ENCODE measurements around the gene HEXIM1.
"Not testable (repeated sequence)": the region's sequence is repeated elsewhere in the genome, so short reads cannot be mapped to it uniquely, and the experiment has no call there.

Gene HEXIM1

GRCh38 chr17:45114117-45114932, 34.0 kb upstream of the HEXIM1 start:
- no peak for DNase-seq

DNA sequence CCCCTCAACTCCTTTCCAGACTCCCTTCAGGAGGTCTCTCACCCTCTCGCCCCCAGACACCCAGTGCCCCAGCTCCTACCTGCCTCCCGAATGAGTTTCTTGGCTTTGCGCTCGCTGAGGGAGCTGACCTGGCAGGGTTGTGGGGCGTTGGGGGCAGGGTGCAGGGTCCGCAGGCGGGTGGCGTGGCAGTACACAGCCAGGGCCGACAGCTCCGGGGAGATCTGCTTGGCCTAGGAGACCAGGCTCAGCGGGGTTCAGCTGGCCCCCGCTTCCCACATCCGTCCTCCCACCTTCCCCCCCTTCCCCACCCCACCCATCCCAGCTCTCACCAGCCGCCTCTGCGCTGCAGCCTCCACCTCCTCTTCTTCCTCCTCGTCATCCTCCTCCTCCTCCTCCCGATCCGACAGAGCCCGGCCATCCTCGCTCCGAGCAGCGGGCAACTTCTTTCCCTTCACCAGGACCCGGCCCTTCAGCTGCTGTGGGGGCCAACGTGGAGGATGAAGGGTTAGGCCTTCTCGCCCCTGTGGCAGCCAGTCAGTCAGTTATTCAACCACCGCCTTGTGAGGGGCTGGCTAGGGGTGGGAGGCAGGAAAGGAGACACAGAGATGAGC, 33.2 kb upstream of the HEXIM1 start:
- DNase-seq: no peak

DNA sequence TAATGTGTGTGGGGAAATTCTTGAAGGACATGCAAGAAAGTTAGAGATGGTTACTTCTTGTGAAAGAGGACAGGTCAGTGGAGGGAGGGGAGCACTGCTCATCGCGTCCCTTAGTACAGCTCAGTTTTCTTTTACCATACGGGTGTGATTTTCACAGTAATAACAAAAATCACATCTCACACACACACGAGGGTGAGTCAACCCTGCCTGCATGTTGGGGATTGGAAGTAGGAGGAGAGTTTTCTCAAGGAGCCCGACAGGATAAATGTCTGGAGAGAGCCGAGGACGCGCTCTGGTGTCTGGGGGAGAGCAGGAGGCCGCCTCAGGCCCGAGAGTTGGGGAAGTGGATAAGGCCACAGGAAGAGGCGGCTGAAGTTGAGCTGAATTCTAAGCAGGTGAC, 32.4 kb upstream of the HEXIM1 start:
- no peak for DNase-seq

DNA sequence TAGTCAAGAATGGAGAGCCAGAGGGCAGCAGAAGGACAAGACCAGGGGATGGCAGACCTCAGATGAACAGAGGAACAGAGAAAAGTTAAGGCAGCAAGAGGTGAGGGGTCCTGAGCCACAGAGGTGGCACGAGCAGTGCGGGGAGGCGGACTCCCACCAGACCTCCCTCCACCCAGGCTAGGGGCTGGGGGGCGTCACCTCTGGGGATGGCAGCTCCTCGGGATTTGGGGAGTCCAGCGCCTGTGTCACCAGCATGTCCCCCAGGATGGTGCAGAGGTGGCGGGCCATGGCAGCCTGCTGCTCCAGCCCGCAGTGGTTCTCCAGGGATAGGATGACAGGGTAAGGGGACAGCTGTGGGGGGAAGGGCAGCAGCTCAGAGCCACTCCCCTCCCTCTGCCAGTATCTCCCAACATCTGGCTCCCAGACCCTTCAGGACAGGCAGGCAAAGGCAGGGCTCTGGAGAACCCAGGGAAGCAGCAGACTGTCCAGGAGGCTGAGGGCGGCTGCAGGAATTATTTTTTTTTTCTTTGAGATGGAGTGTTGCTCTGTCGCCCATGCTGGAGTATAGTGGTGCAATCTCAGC, 31.8 kb upstream of the HEXIM1 start:
- DNase-seq: no peak

DNA sequence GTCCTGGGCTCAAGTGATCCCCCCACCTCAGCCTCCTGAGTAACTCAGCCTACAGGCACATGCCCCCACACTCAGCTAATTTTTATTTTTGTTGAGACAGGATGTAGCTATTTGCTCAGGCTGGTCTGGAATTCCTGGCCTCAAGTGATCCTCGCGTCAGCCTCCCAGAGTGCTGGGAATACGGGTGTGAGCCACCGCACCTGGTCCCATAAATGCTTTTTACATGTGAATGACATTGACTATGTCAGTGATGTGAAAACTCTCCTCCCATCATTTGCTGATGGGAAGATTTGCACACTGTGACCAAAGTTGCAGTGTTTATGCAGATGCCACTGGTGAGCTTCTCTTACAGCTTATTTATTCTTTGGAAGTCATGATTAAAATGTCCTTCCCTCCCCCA, 30.9 kb upstream of the HEXIM1 start:
- DNase-seq: no peak

DNA sequence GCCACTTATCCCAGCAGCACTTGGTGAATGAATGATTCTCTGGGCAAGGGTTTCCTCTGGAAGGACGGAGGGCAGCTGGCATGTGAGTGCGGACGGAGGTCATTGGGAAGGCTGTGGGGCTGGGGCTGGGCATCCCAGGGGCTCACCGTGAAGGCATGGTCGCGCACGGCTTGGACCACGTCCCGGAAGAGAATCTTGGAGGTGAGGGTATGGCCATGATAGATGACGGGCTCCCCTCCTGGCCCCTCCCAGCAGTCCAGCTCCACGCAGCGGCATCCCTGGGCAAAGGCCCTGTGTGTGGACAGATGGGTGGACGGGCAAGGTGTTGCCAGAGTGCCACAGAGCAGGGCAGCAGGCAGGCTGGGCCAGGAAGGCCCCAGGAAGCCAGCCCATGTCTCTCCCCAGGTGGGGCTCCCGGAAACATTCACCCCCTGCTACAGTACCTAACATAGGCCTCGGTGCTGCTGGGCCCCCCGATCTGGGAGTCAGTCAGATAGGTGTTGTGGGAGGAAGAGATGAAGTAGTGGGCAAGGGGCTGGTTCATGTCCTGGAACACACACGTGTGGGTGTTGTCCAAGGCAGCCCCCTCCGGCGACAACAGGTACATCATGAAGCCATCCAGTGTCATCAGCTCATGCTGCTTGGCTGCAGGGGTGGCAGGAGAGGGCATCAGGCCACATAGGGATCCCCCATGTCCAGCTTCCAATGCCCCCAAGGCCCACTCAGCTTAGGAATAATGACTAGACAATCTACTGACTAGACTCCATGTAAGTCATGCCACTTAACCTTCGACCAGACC, 30.2 kb upstream of the HEXIM1 start:
- no peak for DNase-seq

DNA sequence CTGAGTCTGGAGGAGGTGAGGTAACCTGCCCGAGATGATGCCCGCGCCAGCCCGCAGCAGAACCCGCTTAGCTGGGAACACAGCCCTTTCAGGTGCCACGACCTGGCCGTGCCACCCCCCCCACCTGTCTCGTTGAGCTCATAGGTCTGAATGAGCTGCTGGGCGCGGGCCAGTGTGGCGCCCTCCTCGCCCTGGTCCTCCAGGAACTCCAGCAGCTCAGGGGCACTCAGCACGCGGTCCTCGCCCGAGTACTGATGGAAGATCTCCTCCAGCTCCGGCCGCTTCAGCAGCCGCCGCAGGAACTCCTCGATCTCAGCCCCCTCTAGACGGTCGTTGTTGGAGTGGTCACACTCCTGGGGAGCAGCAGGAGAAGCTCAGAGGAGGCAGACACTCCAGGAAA, 29.6 kb upstream of the HEXIM1 start:
- DNase-seq: no peak

GRCh38 chr17:45119964-45120363, 28.3 kb upstream of the HEXIM1 start:
- DNase-seq: no peak

DNA sequence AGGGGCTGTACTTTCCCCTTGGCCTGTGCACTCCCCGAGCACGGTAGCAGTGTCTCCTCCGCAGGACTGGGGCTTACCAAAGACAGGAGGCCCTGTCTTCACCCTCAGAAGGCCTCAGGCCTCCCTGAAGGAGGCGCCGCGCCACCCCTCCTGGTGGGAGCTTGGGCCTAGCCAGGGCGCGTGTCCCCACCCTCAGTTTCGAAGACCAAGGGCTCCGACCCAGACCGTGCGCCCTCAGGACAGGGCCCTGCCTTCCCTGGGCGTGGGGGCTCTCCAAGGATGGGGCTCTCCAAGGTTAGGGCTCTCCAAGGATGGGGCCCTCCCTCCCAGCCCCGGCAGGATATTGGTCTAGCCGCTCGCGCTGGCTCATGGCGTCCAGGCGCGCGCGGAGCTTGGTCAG, 27.7 kb upstream of the HEXIM1 start:
- DNase-seq: no peak

DNA sequence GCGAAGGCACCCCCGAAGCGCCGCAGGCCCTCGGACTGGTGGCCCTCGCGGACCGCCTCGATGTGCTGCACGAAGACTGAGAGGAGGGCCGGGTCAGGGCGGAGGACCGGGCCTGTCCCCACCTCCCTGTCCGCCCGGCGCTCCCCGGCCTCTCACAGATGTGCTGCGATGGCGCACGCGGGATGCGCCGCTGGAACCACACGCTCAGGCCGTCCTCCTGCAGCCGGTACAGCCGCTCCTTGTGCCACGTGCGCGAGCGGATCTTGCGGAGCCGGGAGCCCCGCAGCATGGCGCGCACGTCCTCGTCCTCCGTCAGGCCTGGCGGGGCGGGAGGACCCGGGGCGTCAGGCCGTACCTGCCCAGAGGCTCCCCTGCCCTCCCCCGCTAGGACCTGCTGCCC, 27.2 kb upstream of the HEXIM1 start:
- DNase-seq: no peak

DNA sequence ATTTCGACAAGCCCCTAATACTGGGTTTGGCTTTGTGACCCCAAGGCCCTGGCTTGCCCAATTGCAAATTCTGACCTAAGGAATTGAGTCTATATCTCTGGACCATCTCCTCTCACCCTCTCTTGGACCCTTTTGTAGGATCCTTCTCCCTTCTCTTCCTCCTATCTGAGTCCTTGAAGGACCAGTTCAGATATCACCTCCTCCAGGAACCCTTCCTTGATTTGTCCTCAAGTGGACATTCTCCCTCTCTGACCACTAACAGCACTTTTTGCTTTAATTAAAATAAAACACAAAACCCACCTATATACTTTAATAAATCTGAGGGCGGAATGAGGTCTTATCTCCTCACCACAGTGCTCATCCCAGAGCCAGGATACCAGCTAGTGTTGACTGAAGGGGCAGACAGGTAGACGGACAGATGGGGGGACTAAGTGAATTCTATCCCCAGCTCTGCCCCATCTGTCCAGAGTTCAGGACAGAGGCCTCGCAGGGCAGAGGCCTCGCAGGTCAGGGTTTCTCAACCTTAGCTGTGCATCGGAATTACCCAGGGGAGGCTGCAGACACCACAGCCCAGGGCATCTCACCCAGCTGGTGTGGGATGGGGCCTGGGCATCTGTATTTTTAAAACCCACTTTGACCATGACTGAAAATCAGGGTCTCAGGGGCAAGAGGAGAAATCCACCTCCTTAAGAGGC, 25.1 kb upstream of the HEXIM1 start:
- DNase-seq: no peak

DNA sequence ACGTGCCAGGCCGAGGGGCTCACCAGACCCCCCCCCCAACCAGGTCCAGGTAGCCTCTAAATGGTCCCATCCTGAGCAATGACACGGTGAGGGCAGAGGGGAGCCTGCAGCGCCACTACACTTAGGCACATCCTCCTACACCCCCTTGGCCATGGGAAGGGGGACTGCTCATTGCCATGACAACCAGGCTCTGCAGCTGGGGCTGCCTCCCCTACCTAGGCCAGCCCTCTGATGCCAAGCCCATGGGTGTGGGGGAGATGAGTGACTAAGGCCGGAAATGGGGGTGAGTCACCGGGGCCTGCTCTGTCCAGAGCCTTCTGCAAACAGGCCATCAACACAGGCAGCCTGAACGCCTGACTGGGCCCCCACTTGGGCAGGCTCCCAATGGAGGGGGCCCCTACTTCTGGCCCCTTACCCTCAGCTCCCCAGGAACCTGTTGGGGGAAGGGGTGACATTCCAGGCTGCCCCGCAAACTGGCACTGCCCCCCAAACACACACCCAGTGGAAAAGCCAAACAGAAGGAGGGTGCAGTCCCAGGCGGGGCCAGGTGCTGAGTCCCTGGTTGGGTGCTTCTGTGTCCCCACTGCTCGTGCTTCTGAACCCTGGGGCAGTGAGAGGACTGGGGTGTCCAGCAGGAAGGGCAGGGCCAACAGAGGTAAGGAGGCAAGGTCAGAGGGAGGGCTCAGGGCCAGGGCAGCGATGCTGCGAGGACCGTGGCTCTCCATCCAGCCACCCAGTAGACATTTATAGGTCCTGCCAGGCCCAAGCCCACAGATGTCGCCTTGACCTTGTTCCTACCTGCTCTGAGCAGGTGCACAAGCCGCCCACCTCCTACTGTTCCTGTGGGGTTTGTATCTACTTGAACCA, 24.1 kb upstream of the HEXIM1 start:
- peak; percentile 45 for DNase-seq

- DNase-seq: not testable (repeated sequence)
These were observed 23.5 kb upstream of the HEXIM1 start for GRCh38 chr17:45124797-45125122.

DNA sequence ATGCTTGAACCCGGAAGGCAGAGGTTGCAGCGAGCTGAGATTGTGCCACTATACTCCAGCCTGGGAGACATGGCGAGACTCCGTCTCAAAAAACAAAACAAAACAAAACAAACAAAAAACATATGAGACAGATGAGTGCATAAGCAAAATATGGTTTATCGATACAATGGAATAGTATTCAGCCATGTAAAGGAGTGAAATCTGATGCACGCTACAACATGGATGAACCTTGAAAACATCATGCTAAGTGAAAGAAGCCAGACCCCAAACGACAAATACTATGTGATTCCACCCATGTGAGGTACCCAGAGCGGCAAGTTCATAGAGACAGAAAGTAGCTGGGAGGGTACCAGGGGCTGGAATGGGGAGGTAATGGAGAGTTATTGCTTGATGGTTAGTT, 22.8 kb upstream of the HEXIM1 start:
- DNase-seq: no peak

GRCh38 chr17:45127207-45127547, 21.1 kb upstream of the HEXIM1 start:
- no peak for DNase-seq

- no peak for DNase-seq
These were observed 20.6 kb upstream of the HEXIM1 start for GRCh38 chr17:45127548-45128300.

DNA sequence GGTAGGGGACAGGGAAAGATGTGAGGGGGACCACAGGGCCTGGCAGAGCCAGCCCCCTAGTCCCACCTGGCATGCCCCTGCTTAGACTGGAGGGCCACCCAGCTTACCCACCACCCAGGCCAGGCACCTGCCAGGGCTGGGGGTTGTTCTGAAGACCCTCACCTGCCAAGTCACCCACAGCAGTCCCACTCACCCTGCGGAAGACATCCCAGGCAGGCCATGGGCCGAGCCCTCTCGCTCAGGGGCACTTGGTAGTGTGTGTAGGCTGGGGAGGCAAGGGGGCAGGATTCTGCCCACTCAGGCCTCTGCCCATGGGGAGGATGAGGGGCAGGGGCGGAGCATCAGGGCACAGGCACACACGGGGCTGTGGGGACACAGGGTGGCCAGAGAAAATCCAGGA, 19.9 kb upstream of the HEXIM1 start:
- no peak for DNase-seq

DNA sequence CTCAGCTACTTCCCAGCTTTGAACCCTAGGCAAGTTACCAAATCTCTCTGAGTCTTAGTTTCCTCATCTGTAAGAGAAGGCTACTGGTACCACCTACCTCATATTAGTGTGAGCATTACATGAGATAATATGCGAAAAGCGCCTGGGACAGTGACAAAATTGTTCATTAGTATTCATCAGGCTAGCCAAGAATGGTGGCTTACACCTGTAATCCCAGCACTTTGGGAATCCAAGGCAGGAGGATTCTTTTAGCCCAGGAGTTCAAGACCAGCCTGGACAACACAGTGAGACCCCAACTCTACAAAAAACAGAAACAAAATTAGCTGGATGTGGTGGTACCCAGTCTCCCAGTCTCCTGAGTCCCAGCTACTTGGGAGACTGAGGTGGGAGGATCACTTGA, 19.3 kb upstream of the HEXIM1 start:
- no peak for DNase-seq

DNA sequence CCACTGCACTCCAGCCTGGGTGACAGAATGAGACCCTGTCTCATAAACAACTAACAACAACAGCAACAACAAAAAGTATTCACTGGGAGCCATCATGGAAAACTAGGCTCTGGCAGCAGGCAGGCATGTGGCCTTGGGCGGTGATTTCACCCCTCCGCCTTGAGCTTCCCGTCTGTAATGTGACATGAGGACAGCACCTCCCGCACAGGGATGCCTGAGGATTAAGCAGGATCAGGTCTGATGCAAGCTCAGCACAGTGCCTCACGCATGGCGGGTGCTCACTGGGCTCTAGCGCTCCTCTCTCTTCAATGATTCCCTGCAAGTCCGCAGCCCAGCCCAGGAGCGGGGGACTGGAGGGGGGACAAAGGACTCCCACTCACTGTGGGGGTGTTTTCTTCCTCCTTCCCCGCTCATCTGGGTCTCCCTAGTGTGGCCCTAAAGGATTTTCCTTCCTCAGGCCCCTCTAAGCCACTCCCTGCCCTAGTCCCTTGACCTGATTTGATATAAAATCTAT, 18.8 kb upstream of the HEXIM1 start:
- DNase-seq: no peak

DNA sequence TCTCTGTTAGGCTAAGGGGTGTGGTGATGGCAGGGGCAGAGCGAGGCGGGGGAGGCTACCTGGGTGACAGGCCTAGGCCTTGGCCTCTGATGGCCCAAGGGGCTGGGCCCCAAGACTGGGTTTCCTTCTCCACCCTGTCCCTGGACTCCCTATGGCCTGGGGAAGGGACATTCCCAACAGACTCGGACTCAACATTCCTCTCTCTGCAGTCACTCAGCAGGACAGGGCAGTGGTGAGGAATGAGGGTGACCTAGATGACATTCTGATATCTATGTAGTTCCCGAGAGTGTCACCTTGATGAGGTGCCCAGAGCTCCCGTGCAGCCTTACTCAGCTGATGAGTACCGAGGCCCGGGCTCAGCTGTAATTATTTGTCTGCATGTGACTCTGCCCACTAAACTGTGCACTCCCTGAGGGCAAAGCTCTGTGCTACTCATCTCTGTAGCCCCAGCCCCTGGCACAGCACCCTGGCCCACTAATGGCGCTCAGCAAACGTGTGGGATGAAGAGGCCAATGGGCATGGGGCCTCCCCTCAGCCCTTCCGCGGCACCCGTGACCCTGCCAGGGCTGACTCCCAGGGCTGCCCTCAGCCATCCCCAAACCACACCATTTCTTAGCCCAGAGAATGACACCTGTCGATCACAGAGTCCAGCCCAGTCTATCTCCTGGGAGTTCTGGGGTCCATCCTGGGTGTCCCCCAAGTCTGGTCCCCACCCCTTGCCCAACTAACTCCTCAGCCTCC, 18.2 kb upstream of the HEXIM1 start:
- no peak for DNase-seq
